ENCODE data around the gene ZNF688.
A peak's percentile ranks its signal among the peaks of the same experiment; 100 is the strongest.
"Not testable (repeated sequence)": the region's sequence is repeated elsewhere in the genome, so short reads cannot be mapped to it uniquely, and the experiment has no call there.

The ZNF688 gene

GRCh38 chr16:30557957-30558788 lies 13.3 kb downstream of the ZNF688 start, which contains the start of gene ZNF764:
Gene ZNF764, minus strand, starts transcription at chr16:30558374. Its CDS starts 192 bp downstream, at chr16:30558182.
- H3K4me3 ChIP-seq (ENCODE audit: low read depth, low read length): peak within 1 kb of the TSS; percentile 80

GRCh38 chr16:30557707-30557956 lies 13.9 kb downstream of the ZNF688 start:
- peak overlapping the region; percentile 80 for H3K4me3 ChIP-seq (ENCODE audit: low read depth, low read length)

GRCh38 chr16:30556125-30556473 lies 15.4 kb downstream of the ZNF688 start:
- H3K4me3 ChIP-seq (ENCODE audit: low read depth, low read length): no peak overlapping the region

GRCh38 chr16:30555315-30556124 lies 16.0 kb downstream of the ZNF688 start:
- H3K4me3 ChIP-seq (ENCODE audit: low read depth, low read length): no peak overlapping the region

GRCh38 chr16:30554557-30555314 lies 16.8 kb downstream of the ZNF688 start:
- no peak overlapping the region for H3K4me3 ChIP-seq (ENCODE audit: low read depth, low read length)

GRCh38 chr16:30553393-30553899 lies 18.1 kb downstream of the ZNF688 start:
- H3K4me3 ChIP-seq (ENCODE audit: low read depth, low read length): no peak overlapping the region

- no peak overlapping the region for H3K4me3 ChIP-seq (ENCODE audit: low read depth, low read length)
Measured at GRCh38 chr16:30552956-30553355, 18.6 kb downstream of the ZNF688 start.

- H3K4me3 ChIP-seq (ENCODE audit: low read depth, low read length): no peak overlapping the region
Measured at GRCh38 chr16:30551781-30552180, 19.7 kb downstream of the ZNF688 start.

- no peak overlapping the region for H3K4me3 ChIP-seq (ENCODE audit: low read depth, low read length)
Measured at GRCh38 chr16:30548416-30549253, 22.9 kb downstream of the ZNF688 start.

GRCh38 chr16:30546115-30546514 lies 25.4 kb downstream of the ZNF688 start:
- no peak overlapping the region for H3K4me3 ChIP-seq (ENCODE audit: low read depth, low read length)

- no peak overlapping the region for H3K4me3 ChIP-seq (ENCODE audit: low read depth, low read length)
Measured at GRCh38 chr16:30543067-30543466, 28.4 kb downstream of the ZNF688 start.

GRCh38 chr16:30541502-30542329 lies 29.8 kb downstream of the ZNF688 start:
- H3K4me3 ChIP-seq (ENCODE audit: low read depth, low read length): no peak overlapping the region

- not testable (repeated sequence) for H3K4me3 ChIP-seq (ENCODE audit: low read depth, low read length)
Measured at GRCh38 chr16:30540916-30541464, 30.5 kb downstream of the ZNF688 start.

GRCh38 chr16:30539986-30540526 lies 31.5 kb downstream of the ZNF688 start:
- not testable (repeated sequence) for H3K4me3 ChIP-seq (ENCODE audit: low read depth, low read length)

- no peak overlapping the region for H3K4me3 ChIP-seq (ENCODE audit: low read depth, low read length)
Measured at GRCh38 chr16:30539000-30539964, 32.2 kb downstream of the ZNF688 start.

- H3K4me3 ChIP-seq (ENCODE audit: low read depth, low read length): not testable (repeated sequence)
Measured at GRCh38 chr16:30536391-30537024, 35.0 kb downstream of the ZNF688 start.

- peak overlapping the region; percentile 70 for H3K4me3 ChIP-seq (ENCODE audit: low read depth, low read length)
Measured at GRCh38 chr16:30535777-30536190, 35.7 kb downstream of the ZNF688 start.

All from iPS-11a (cell line).